Stimulated activated naive CD8-positive, alpha-beta T cell treated with anti-CD3 and anti-CD28 coated beads, Interleukin-15, Interleukin-2, amounts not matched to agents 100 ng/mL and 50 ng/mL, for 24 hours (primary cell): ENCODE measurements around the gene COX17.

Experiments used
- H3K27ac Mint-ChIP-seq: one replicate; pipeline ENCODE4 v1.8.0; 2021; ENCODE audit warnings: mild to moderate bottlenecking, mixed read lengths
- H3K27me3 Mint-ChIP-seq: one replicate; pipeline ENCODE4 v1.8.0; 2021; ENCODE audit warnings: mixed read lengths
- H3K36me3 Mint-ChIP-seq: one replicate; pipeline ENCODE4 v1.8.0; 2021; ENCODE audit warnings: low read depth, mixed read lengths
- H3K4me1 Mint-ChIP-seq: one replicate; pipeline ENCODE4 v1.8.0; 2021; ENCODE audit warnings: low read depth, mixed read lengths
- H3K4me3 Mint-ChIP-seq: one replicate; pipeline ENCODE4 v1.8.0; 2021; ENCODE audit warnings: mild to moderate bottlenecking, mixed read lengths
- H3K9me3 Mint-ChIP-seq: one replicate; pipeline ENCODE4 v1.8.0; 2021; ENCODE audit warnings: mixed read lengths

The COX17 gene, protein sequence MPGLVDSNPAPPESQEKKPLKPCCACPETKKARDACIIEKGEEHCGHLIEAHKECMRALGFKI

DNA sequence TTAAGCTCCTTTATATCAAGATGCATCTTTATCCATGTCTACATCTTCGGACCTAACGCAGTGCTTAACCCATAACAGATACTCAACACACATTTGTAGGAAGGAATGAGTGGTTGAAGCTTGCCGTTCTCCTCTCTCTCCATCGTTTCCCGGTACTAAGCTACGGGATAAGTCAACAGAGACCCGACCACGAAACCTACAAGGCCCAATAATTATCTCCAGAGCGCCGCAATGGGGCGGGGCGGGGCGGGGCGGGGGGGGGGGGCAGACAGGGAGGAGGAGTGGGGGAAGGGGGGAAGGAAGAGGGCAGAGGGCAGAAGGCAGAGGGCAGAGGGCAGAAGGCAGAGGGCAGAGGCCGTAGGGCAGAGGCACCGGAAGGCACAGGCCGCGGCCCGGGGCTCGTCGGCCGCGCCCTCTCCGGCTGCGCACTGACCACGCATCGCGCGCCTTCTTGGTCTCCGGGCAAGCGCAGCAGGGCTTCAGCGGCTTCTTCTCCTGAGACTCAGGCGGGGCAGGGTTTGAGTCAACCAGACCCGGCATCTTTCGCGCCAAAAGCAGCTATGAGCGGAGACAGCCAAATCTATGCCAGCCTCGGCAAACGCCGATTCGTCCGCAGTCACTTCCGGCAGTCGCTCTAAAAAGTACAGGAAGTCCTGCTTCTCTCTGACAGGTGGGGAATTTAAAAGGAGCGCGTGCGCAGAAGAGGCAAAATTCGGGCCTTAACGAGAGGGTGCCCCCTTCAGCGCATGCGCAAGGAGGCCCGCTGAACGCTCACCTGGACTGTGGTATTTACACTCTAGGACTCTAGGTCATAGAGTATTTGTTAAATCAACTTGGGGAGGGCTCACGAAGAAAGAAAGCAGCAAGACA, at the start of gene COX17:
Gene COX17, minus strand, starts transcription at position 636 of the 870 bp plus-strand sequence. Its CDS starts 96 bp downstream, at position 540.
- H3K4me1 Mint-ChIP-seq: peaks cover 40% of the 10 kb centered on the region
- peaks cover 25% of the 10 kb centered on the region for H3K36me3 Mint-ChIP-seq
- no peaks in the 10 kb centered on the region for H3K27me3 Mint-ChIP-seq
- peak within 1 kb of the TSS; percentile 98 for H3K4me3 Mint-ChIP-seq
- H3K9me3 Mint-ChIP-seq: no peaks in the 10 kb centered on the region
- H3K27ac Mint-ChIP-seq: peak within 1 kb of the TSS; percentile 90

DNA sequence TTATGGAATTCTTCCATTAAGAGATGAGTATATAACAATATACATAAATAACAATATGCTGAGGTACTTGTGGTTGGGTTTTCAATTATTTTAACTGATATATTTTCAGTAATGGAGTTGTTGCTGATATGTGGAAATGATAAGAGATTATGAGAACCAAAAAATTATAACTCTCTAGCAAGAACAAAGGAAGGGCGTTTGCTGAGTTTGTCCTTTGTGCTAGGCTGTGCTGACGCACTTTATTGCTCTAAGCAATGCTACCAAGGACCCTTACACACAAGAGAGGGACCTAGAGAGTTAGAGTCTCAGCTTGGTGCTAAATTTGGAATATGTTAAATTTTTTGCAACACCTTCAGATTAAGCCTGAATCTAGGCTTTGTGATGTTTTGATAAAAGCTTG, 49.7 kb upstream of the COX17 start:
- Mint-ChIP-seq H3K4me3 (no peak overlapping the region), H3K4me1 (no peaks in the 10 kb centered on the region), H3K27ac (no peak overlapping the region), H3K27me3 (no peaks in the 10 kb centered on the region), H3K9me3 (no peaks in the 10 kb centered on the region), H3K36me3 (no peaks in the 10 kb centered on the region)

DNA sequence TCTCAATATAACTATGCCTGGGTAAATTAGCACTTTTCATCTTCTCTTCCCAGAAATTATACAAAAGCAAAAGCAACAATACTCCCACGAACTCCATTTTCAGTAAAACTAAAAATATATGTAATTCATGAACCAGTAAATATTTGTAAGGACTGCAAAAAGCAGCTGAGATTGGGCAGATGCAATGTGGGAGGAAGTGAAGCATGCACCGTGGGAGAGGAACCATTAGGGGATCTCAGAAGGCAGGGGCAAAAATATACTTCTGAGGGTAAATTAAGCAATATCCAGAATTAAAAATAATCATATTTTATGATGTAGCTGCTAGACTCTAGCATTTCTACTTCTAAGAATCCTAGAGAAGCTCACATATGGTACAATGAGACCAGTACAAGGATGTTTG, 45.8 kb upstream of the COX17 start:
- H3K36me3 Mint-ChIP-seq: no peaks in the 10 kb centered on the region
- no peak overlapping the region for H3K27ac Mint-ChIP-seq
- no peaks in the 10 kb centered on the region for H3K4me1 Mint-ChIP-seq
- H3K4me3 Mint-ChIP-seq: no peak overlapping the region
- H3K27me3 Mint-ChIP-seq: peaks cover 9% of the 10 kb centered on the region
- no peaks in the 10 kb centered on the region for H3K9me3 Mint-ChIP-seq

DNA sequence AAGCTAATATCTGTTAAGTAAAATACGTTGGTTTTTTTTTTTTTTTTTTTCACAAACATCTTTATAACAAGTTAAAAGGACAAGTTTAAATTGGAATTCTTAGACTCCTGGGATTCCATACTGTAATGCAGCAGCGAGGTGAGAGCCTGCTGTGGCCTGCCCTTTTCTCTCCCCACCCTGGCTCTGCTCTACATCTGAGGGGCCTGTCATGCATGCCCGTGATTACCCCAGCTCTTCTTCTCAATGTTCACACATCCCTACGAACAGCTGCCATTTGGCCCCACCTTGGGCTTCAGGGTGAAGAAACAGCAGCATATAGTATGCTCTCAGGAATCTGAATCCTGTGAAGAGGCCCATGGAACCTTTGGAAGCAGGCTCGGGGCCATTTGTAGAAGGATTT, 40.3 kb upstream of the COX17 start:
- Mint-ChIP-seq H3K4me3 (no peak overlapping the region), H3K27me3 (peaks cover 10% of the 10 kb centered on the region), H3K9me3 (no peaks in the 10 kb centered on the region), H3K27ac (no peak overlapping the region), H3K4me1 (no peaks in the 10 kb centered on the region), H3K36me3 (no peaks in the 10 kb centered on the region)

DNA sequence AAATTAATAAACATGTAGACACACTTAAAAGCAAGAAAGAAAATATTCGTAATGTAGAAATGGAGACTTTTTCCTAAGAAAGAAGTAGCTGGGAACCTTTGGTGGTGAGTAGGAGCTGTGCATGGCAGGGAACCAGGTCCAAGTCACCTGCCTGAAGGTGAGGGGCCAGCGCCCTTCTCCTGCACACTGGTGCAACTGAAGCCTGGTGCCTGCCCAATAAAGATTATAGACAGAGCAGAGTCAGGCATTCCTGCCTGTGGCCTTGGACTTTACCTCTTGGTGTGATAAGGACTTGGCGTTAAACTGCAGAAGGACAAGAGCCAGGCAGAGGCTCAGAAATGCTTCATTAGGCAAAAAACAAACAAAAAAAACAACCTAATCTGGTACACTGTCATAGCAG, 39.8 kb upstream of the COX17 start:
- H3K27ac Mint-ChIP-seq: no peak overlapping the region
- H3K27me3 Mint-ChIP-seq: peaks cover 10% of the 10 kb centered on the region
- no peak overlapping the region for H3K4me3 Mint-ChIP-seq
- H3K9me3 Mint-ChIP-seq: no peaks in the 10 kb centered on the region
- H3K4me1 Mint-ChIP-seq: no peaks in the 10 kb centered on the region
- no peaks in the 10 kb centered on the region for H3K36me3 Mint-ChIP-seq

DNA sequence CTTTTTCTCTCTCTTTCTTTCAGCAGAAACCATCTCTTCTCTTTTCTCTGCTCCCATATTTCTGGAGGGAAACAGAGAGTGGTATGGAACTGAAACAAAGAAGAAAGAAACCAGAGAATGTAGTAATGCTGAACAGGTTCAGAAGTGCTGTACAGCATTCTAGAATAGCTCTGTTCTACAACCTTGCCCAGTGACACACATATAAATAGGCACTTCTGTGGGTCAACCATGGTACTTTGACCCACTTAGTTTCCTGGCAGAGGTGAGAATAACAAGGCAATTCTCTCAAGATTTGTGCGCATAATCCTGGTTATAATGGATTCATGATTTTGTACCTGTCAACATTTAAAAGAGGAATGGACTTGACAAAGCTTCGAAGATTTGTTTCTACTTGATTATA, 37.9 kb upstream of the COX17 start:
- Mint-ChIP-seq H3K36me3 (no peaks in the 10 kb centered on the region), H3K27ac (no peak overlapping the region), H3K4me3 (no peak overlapping the region), H3K27me3 (peaks cover 5% of the 10 kb centered on the region), H3K4me1 (no peaks in the 10 kb centered on the region), H3K9me3 (no peaks in the 10 kb centered on the region)

DNA sequence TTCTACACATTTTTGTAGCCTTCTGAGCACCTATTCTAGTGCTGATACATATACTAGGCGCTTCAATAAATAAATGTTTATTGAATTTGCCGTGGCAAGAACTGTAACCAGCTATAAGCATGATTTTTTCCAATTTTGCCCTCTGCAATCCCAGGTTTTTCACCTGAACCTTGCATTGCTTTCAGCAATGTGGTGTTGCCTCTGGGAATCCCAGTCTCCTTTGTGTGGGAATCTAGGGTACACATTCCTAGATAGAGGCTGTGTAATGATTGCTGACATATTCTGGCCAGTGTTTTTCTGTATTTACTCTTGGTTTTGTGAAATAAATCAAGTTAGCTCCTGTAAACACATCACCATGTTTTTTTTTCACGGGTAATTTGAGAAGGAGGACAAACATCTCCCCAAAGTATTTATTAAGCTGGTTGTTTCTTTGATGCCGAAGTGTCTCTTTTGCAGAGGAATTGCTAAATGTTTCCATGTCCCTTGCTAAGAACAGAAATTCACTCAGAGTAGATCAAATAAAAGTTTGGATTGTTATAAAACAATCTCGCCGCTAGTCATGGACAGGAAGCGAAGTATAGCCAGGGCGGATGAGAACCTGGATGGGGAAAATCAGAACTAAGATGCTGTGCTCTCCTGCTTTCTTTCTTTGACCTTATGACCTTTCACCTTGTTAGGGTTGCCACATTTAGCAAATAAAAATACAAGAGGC, 26.8 kb upstream of the COX17 start:
- Mint-ChIP-seq H3K4me1 (peaks cover 45% of the 10 kb centered on the region), H3K27ac (no peak overlapping the region), H3K27me3 (peaks cover 9% of the 10 kb centered on the region), H3K9me3 (peaks cover 11% of the 10 kb centered on the region), H3K36me3 (peaks cover 4% of the 10 kb centered on the region), H3K4me3 (peak overlapping the region; percentile 67)

DNA sequence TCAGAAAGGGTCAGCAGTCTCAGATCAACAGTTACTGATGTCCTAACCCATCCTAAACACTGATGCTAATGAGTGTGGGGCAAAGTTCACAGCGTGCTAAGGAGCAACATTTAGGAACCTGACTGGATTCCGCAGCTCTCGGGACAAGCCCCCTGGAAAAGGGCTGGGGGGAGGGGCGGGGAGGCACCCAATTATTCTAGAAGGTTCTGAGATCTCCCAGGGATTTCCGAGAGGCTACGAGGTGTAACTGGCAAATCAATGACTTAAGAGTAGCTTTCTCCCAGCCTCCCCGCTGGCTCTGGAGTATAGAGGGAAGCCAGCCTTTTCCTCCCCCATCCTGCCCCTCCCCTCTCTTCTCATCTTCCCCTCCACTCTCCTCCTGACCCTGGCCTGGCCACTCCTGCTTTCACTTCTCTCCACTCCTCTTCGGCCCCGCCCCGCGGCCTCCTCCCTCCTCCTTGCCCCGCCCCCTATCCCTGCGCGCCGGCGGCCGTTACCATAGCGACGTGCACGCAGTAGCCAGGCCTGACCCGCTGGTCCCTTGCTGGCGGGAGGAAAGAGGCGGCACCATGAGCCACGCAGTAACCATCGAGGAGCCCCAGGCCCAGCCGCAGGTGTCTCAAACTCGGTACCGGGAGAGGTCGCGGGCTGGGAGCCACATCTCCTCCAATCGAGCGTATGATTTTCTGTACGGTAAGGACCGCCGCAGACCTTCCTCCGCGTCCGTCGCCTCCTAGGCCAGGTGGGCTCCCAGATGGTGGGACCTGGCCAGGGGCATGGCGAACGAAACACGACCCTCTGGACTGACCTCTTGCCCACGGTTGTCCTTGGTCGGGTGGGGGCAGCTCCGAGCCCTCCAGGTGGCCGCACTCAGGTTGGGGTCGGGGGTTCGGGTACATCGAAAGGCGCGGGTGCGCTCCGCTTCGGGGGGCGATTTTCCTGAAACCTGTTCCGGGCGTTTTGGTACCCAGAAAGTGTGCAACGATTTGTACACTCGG, 25.6 kb upstream of the COX17 start, which contains the start of gene CFAP91:
Gene CFAP91, plus strand, starts transcription at position 493 of the 998 bp plus-strand sequence. Its CDS starts 77 bp downstream, at position 570.
- Mint-ChIP-seq H3K27ac (no peak within 1 kb of the TSS), H3K4me3 (peak within 1 kb of the TSS; percentile 67), H3K4me1 (peaks cover 45% of the 10 kb centered on the region), H3K27me3 (peaks cover 9% of the 10 kb centered on the region), H3K36me3 (peaks cover 4% of the 10 kb centered on the region), H3K9me3 (peaks cover 11% of the 10 kb centered on the region)

DNA sequence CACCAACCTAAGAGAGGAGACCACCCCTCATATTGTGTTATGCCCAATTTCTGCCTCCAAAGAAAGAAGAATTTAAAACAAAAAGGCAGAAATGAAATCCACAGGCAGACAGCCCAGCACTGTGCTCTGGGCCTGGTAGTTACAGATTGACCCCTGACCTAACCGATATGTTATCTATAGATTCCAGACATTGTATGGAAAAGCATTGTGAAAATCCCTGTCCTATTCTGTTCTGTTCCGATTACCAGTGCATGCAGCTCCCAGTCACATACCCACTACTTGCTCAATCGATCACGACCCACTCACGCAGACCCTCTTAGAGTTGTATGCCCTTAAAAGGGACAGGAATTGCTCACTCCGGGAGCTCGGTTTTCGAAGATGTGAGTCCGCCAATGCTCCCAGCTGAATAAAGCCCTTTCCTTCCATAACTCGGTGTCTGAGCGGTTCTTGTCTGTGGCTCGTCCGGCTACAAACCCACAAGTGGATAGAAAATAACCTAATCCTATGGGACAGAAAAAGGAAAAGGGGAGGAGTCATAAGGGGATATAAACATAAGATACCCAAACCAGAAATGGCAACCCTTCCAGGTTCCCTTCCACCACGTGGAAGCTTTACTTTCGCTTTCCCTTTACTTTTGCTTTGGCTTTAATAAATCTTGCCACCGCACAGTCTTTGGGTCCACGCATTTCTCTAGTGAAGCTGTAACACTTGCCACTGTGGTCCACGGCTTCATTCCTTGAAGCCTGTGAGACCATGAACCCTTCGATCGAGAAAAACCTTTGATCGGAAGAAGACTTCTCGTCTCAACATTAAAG, 23.9 kb upstream of the COX17 start:
- Mint-ChIP-seq H3K4me3 (peak overlapping the region; percentile 38), H3K27ac (peak overlapping the region; percentile 88), H3K27me3 (peaks cover 9% of the 10 kb centered on the region), H3K4me1 (peaks cover 45% of the 10 kb centered on the region), H3K36me3 (peaks cover 4% of the 10 kb centered on the region), H3K9me3 (peaks cover 11% of the 10 kb centered on the region)

DNA sequence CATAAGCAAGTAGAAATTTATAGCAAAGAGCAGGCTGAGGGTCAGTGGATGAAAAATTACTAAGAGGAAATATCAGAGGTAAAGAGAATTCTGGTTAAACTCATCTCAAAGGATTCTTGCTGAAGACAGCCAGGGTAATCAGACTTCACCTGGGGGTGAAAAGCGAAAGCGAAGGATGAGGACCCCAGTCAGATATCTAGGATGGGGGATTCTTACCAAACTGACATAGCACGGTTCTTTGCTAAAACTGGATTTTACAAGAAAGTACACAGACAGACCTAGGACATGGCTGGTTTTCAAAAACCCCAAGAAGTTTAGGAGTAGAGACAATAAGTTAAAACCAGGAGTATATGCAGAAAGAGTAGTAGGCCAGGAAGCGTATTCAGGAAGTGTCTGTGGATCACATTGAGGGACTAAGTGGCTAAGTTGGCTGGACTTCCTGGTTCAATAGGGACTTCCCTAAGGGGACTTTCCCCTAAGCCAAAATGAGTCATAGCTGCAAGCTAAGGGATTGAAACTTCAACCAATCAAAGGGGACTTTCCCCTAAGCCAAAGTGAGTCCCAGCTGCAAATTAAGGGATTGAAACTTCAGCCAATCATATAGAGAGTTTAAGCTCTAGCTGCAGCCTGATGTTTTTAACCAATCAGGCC, 23.2 kb upstream of the COX17 start:
- peaks cover 11% of the 10 kb centered on the region for H3K9me3 Mint-ChIP-seq
- H3K4me1 Mint-ChIP-seq: peaks cover 45% of the 10 kb centered on the region
- H3K36me3 Mint-ChIP-seq: peaks cover 4% of the 10 kb centered on the region
- peak overlapping the region; percentile 38 for H3K4me3 Mint-ChIP-seq
- H3K27me3 Mint-ChIP-seq: peaks cover 9% of the 10 kb centered on the region
- H3K27ac Mint-ChIP-seq: peak overlapping the region; percentile 88

DNA sequence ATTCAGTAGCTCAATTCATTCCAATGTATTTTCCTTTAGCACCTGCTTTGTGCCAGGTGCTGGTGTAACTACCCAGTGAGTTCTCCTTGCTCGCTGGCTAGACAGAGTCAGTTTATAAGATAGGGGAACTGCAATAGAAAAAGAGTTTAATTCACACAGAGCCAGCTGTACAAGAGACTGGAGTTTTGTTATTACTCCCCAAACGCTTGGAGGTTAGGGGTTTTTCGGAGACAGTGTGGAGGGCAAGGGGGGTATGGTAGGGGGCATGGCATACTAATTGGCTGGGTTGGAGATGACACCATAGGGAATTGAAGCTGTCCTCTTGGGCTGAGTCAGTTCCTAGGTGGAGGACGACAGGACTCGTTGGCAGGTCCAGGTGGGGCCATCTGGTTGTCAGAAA, 20.2 kb upstream of the COX17 start:
- Mint-ChIP-seq H3K4me3 (no peak overlapping the region), H3K4me1 (peaks cover 32% of the 10 kb centered on the region), H3K36me3 (peaks cover 4% of the 10 kb centered on the region), H3K9me3 (peaks cover 11% of the 10 kb centered on the region), H3K27me3 (peaks cover 4% of the 10 kb centered on the region), H3K27ac (peak overlapping the region; percentile 31)

DNA sequence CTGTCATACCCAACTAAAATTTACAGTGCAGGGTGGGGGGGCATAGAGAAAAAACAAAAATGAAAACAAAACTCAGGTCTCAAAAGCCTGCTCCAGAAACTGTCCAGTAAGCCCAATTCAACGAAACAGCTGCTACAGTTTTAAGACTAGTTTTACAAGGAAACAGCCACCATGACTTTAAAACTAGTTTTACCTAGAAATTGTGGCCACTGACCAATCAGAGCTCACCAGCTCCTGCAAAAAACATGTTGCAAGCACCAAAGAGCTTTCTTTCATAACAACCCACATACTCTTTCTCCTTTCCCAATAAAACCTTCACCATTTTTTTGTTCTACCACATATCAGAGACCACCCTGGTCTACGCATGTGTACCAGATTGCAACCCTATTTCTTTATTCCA, 18.3 kb upstream of the COX17 start:
- Mint-ChIP-seq H3K36me3 (no peaks in the 10 kb centered on the region), H3K9me3 (peaks cover 5% of the 10 kb centered on the region), H3K4me3 (no peak overlapping the region), H3K27me3 (peaks cover 4% of the 10 kb centered on the region), H3K27ac (no peak overlapping the region), H3K4me1 (peaks cover 13% of the 10 kb centered on the region)

DNA sequence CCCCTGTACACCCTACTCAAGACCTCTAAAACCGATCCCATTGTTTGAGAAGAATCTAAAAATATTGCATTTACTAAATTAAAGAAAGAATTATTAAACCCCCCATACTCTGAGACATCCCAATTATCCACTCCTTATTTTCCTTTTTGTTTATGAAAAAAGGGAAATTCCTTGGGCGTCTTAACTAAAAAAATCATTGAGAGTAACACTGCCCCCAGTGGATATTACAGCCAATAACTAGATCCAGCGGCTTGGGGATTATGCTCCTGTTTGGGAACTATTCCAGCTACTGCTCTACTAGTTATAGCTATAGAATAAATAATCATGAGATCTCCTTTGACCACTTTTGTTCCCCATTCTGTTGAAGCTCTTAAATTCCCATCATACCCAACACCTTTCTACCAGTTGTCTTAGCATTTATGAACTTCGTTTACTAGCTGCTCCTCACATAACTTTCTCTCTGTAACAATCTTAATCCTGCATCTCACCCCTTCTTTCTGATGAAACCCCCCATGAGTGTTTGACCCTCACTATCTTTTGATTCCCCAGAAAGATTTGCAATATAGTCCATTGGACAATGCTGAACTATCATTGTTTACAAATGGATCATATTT, 12.9 kb upstream of the COX17 start:
- H3K36me3 Mint-ChIP-seq: no peaks in the 10 kb centered on the region

More for the DNA sequence above, 12.9 kb upstream of the COX17 start:
- no peak overlapping the region for H3K27ac Mint-ChIP-seq
- no peaks in the 10 kb centered on the region for H3K4me1 Mint-ChIP-seq
- peaks cover 12% of the 10 kb centered on the region for H3K27me3 Mint-ChIP-seq
- H3K9me3 Mint-ChIP-seq: peaks cover 6% of the 10 kb centered on the region
- no peak overlapping the region for H3K4me3 Mint-ChIP-seq
